Fibroblast of skin of abdomen (primary cell): Measurements from ENCODE around the gene CLSTN2.
"Not testable (repeated sequence)": the region's sequence is repeated elsewhere in the genome, so short reads cannot be mapped to it uniquely, and the experiment has no call there.

Source experiments
- DNase-seq: peaks from one replicate; pipeline ENCODE4 v3.0.0-alpha.2; 2013

The CLSTN2 gene

GRCh38 chr3:140387244-140387643 is 452.3 kb downstream of the CLSTN2 start:
- no peak for DNase-seq

- DNase-seq: no peak
These were observed 453.4 kb downstream of the CLSTN2 start for GRCh38 chr3:140388202-140388922.

- DNase-seq: no peak
These were observed 456.1 kb downstream of the CLSTN2 start for GRCh38 chr3:140391061-140391460.

GRCh38 chr3:140394488-140395133 is 459.6 kb downstream of the CLSTN2 start:
- no peak for DNase-seq

GRCh38 chr3:140395134-140396075 is 460.4 kb downstream of the CLSTN2 start:
- DNase-seq: no peak

- DNase-seq: no peak
These were observed 461.1 kb downstream of the CLSTN2 start for GRCh38 chr3:140396110-140396509.

- DNase-seq: no peak
These were observed 462.9 kb downstream of the CLSTN2 start for GRCh38 chr3:140397847-140398246.

GRCh38 chr3:140398387-140398786 is 463.4 kb downstream of the CLSTN2 start:
- DNase-seq: no peak

GRCh38 chr3:140399871-140400270 is 464.9 kb downstream of the CLSTN2 start:
- no peak for DNase-seq

- DNase-seq: no peak
These were observed 468.1 kb downstream of the CLSTN2 start for GRCh38 chr3:140403079-140403478.

- DNase-seq: no peak
These were observed 468.6 kb downstream of the CLSTN2 start for GRCh38 chr3:140403608-140404007.

- no peak for DNase-seq
These were observed 471.7 kb downstream of the CLSTN2 start for GRCh38 chr3:140406655-140407054.

- DNase-seq: no peak
These were observed 473.3 kb downstream of the CLSTN2 start for GRCh38 chr3:140408252-140408651.

- no peak for DNase-seq
These were observed 481.7 kb downstream of the CLSTN2 start for GRCh38 chr3:140416666-140417065.

GRCh38 chr3:140420621-140421357 is 485.8 kb downstream of the CLSTN2 start:
- DNase-seq: peak; percentile 62

GRCh38 chr3:140421884-140422283 is 486.9 kb downstream of the CLSTN2 start:
- DNase-seq: no peak

- DNase-seq: no peak
These were observed 488.2 kb downstream of the CLSTN2 start for GRCh38 chr3:140423146-140423545.

- not testable (repeated sequence) for DNase-seq
These were observed 488.6 kb downstream of the CLSTN2 start for GRCh38 chr3:140423574-140423973.

- DNase-seq: no peak
These were observed 489.2 kb downstream of the CLSTN2 start for GRCh38 chr3:140424211-140424610.

- DNase-seq: no peak
These were observed 489.7 kb downstream of the CLSTN2 start for GRCh38 chr3:140424726-140425125.

- no peak for DNase-seq
These were observed 492.8 kb downstream of the CLSTN2 start for GRCh38 chr3:140427786-140428185.

GRCh38 chr3:140428380-140428779 is 493.4 kb downstream of the CLSTN2 start:
- DNase-seq: no peak
